Measurements from ENCODE around the gene S100A2.
"Not testable (repeated sequence)": the region's sequence is repeated elsewhere in the genome, so short reads cannot be mapped to it uniquely, and the experiment has no call there.

S100A2 gene

GRCh38 chr1:153597206-153597605 is 31.6 kb upstream of the S100A2 start:
- TF ChIP-seq, protein P1, sequence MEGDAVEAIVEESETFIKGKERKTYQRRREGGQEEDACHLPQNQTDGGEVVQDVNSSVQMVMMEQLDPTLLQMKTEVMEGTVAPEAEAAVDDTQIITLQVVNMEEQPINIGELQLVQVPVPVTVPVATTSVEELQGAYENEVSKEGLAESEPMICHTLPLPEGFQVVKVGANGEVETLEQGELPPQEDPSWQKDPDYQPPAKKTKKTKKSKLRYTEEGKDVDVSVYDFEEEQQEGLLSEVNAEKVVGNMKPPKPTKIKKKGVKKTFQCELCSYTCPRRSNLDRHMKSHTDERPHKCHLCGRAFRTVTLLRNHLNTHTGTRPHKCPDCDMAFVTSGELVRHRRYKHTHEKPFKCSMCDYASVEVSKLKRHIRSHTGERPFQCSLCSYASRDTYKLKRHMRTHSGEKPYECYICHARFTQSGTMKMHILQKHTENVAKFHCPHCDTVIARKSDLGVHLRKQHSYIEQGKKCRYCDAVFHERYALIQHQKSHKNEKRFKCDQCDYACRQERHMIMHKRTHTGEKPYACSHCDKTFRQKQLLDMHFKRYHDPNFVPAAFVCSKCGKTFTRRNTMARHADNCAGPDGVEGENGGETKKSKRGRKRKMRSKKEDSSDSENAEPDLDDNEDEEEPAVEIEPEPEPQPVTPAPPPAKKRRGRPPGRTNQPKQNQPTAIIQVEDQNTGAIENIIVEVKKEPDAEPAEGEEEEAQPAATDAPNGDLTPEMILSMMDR (IDR thresholded peaks at IDR 0.05; ENCODE audit: borderline replicate concordance, control extremely low read depth, extremely low read depth, insufficient read depth, missing control alignments): no peak
- in situ Hi-C loops (cut with MboI; ENCODE audit: low sequenced_read_pairs, unreplicated experiment): no loop called here
- DNase-seq (ENCODE audit: low spot score): no peak

DNA sequence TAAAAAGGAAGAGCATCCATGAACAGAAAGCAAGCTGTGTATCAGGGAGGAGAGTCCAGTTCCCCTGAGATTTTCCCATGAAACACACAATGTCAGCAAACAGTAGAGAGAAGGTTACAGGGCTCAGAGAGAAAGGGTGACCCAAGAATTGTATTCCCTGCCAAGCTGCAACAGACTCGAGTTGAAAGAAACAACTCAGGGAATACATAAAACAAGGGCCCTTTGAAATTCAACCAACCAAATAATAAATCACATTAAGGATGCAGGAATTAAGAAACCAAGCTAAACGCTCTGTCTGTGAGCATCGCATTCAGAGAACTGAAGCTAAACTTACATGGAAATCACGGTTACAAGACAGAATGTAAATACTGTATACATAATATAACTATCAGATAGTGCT is 27.1 kb upstream of the S100A2 start:
- in situ Hi-C loops (cut with MboI; ENCODE audit: low sequenced_read_pairs, unreplicated experiment): no loop called here
- TF ChIP-seq, protein P1 (IDR thresholded peaks at IDR 0.05; ENCODE audit: borderline replicate concordance, control extremely low read depth, extremely low read depth, insufficient read depth, missing control alignments): no peak
- no peak for DNase-seq (ENCODE audit: low spot score)

GRCh38 chr1:153588482-153588881 is 22.8 kb upstream of the S100A2 start:
- no peak for DNase-seq (ENCODE audit: low spot score)
- TF ChIP-seq, protein P1 (IDR thresholded peaks at IDR 0.05; ENCODE audit: borderline replicate concordance, control extremely low read depth, extremely low read depth, insufficient read depth, missing control alignments): no peak
- in situ Hi-C loops (cut with MboI; ENCODE audit: low sequenced_read_pairs, unreplicated experiment): no loop called here

- in situ Hi-C loops (cut with MboI; ENCODE audit: low sequenced_read_pairs, unreplicated experiment); DNase-seq (ENCODE audit: low spot score): not testable (repeated sequence)
Observed at GRCh38 chr1:153588033-153588432, 22.4 kb upstream of the S100A2 start.

GRCh38 chr1:153587314-153587713 is 21.7 kb upstream of the S100A2 start:
- in situ Hi-C loops (cut with MboI; ENCODE audit: low sequenced_read_pairs, unreplicated experiment): no loop called here
- DNase-seq (ENCODE audit: low spot score): no peak
- TF ChIP-seq, protein P1 (IDR thresholded peaks at IDR 0.05; ENCODE audit: borderline replicate concordance, control extremely low read depth, extremely low read depth, insufficient read depth, missing control alignments): no peak

- no peak for DNase-seq (ENCODE audit: low spot score)
- in situ Hi-C loops (cut with MboI; ENCODE audit: low sequenced_read_pairs, unreplicated experiment): no loop called here
- TF ChIP-seq, protein P1 (IDR thresholded peaks at IDR 0.05; ENCODE audit: borderline replicate concordance, control extremely low read depth, extremely low read depth, insufficient read depth, missing control alignments): no peak
Observed at GRCh38 chr1:153586347-153586746, 20.7 kb upstream of the S100A2 start.

DNA sequence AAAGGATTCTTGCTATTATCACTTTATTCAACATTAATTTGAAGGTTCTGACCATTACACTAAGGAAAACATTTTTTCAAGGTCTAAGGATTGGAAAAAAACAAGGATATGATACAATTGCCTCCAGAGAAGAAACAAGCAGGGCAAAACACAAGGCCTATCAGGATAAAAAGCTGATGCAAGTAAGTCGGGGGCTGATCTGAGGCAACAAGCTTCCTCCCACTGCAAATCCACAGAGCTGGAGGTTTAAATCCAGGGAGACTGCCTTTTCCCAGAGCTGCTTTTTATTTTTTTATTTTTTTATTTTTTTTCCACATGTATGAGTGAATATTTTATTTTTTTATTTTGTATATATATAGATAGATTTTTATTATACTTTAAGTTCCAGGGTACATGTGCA is 19.4 kb upstream of the S100A2 start:
- in situ Hi-C loops (cut with MboI; ENCODE audit: low sequenced_read_pairs, unreplicated experiment): no loop called here
- TF ChIP-seq, protein P1 (IDR thresholded peaks at IDR 0.05; ENCODE audit: borderline replicate concordance, control extremely low read depth, extremely low read depth, insufficient read depth, missing control alignments): no peak
- DNase-seq (ENCODE audit: low spot score): no peak
